Tongue (tissue), 2 donors: ENCODE measurements around the gene GRB10. TPM values are rescaled to one million over a fixed set of nuclear protein-coding genes. Genes with fewer than 3 reads are reported as not detected.

Source experiments
- DNase-seq: peaks from one replicate; pipeline ENCODE4 v3.0.0-alpha.2; 2015
- total RNA-seq: library from RNA; depleted of rRNA; stranded (reverse); fragments of >200 nt; gene quantifications from one replicate; pipeline ENCODE4 v1.2.3, GENCODE V29; 2014

The GRB10 gene
- total RNA-seq, 1 donor from 2014 or later = 28.5 TPM

DNA sequence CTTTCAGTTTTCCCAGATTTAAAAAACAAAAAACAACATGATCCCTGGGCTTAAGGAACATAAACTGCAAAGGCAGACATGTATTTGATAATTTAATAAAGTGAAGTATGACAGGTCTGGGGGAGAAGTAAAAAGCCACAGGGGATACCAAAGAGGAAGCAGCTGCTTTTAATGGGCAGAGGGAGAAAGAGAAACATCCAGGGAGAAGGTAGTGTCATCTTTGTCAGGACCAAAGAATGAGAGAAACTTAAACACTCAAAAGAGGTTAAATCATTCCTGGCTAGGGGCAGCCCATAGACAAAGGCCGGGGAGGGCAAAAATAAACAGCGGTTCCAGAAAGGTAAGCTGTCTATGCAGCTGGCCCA, 94.5 kb downstream of the GRB10 start:
- no peak for DNase-seq

GRCh38 chr7:50687575-50688225, 95.0 kb downstream of the GRB10 start:
- DNase-seq = no peak

GRCh38 chr7:50687096-50687495, 95.6 kb downstream of the GRB10 start:
- DNase-seq = no peak

DNA sequence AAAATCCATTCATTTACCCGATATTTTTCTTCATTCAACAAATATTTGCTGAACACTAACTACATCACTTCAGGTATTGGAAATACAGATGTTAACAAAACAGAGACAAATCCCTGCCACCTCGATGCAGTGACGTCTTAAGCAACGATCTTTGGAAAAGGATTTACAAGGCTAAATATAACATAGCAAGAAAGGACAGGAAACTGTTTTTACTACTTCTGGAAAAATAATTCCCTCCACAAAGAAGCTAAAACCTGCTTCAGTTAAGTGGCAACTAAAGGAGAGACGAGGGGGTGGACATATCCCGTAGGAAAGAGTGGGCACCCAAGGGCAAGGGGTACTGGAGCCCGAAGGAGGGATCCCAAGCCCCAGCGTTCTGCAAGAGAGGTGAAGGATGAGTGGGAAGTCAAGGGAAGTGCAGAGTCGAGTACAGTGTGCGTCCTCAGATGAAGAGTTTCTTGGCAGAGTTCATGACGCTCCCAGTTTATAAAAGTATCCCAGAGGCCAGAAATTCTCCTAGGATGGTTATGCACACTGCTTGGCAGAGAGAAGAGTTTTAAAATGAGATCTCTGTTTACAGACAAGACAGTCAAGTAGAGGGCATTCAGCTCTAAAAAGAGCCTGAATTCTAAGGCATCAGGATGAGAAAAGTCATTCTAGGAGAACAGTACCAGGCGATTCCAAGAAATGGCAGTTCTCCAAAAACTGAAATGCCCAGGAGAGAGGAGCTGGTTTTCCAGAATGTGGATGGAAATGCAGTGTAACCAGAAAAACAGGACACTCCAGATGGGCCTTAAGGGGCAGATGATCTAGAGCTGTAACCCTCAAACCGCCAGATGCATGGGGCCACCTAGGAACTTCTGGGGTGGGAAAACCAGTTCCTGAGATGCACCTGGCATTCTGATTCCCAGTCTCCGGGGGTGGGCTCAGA, 97.3 kb downstream of the GRB10 start:
- DNase-seq = peak; percentile 44

GRCh38 chr7:50684713-50685075, 98.0 kb downstream of the GRB10 start:
- peak; percentile 62 for DNase-seq

GRCh38 chr7:50684011-50684712, 98.5 kb downstream of the GRB10 start:
- DNase-seq = no peak

DNA sequence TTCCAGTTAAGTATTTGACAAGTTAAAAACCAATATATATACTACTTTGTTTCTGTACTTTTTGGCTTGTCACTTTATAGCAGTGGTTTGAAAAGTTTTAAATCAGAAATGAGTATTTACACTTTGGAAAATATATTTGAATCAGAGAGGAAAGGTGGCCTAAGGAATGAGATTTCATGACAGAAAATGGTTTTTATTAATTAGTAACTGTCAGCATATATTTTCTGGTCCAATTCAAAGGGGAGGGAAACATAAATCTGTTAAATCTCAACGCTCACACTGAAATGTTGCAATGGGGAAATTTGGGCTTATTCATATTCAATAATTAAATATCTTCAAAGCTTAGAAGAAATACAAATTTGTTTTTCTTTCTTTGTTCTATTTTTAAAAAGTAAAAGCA, 100.1 kb downstream of the GRB10 start:
- DNase-seq = no peak

DNA sequence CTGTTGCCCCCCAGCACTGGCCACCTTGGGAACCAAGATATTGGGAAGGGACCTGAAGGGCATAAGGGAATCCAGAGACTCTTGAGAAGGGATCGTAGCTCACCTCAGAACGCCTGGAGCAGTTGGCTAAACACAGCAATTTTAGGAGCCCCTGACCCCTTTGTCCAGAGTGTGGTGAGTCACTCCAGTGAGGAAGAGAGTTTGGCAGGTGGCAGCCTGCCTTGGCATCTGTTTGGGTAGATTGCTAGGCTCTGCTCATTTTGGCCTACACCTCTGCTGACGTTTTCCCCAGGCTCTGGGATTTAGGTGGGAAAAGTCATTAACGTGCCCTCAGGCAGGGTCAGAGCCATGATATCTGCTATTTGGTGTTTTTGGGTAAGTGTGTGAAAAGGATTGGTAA, 100.6 kb downstream of the GRB10 start:
- DNase-seq = no peak

DNA sequence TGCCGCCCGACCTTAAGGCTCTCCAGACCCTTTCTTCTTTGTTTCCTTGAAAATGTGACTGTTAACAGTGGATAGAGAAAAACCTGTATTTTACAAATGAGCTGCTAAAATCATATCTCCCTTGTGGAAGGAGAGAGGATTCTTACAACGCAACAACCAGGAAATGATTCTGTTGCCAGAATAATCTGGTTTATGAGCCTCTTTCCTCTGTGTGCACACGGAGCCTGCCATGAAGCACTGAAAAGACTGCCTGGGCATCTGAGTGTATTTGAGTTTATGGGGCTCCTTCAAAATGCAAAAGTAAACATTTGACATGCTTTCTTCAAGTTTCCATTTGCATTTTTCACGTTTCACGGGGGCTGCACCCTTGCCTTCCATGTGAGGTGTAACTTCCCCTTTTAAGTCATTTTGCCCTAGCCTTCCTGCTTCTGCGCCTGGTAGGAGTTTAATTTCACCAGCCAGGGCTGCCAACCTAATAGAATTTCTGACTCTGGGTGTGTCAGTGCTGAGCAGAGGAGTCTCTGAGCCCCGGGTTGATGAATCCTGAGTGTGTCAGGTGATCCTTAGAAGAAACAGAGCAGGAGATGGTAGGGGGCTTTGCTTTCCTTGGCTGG, 101.2 kb downstream of the GRB10 start:
- DNase-seq = no peak

DNA sequence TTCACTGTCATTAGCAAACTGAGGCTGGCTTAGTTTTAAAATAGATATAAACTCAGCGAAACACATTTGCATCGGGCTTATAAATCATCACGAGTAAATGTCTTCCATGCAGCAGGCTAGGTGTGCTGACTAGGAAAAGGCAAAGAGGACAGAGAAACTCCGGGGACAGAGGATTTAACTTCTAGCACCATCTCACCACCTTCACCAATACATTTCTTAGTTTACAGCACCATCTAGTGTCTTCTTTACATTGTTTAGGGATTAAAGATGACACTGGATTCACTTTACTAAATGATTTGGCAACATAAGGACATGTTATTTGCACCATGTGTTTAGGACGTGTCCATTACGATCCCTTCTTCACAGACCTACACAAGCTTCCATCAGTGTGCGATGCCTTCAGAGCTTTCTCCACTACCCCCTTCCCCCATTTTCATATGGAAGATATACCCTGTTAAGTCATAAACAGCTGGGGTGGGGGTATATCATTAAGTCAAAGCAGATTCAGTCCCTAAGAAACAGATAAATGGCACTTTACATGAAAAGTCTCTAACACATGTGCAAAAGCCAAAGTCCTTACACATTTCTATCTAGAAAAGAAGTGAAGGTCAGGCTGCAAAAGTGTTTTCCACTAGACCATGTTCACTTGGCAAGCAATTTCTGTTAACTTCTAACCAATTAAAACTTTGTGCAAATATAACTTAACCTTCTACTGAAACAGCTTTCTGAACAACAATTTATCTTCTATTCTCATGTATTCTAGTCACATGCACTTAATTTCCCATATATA, 103.3 kb downstream of the GRB10 start:
- DNase-seq = peak; percentile 73

DNA sequence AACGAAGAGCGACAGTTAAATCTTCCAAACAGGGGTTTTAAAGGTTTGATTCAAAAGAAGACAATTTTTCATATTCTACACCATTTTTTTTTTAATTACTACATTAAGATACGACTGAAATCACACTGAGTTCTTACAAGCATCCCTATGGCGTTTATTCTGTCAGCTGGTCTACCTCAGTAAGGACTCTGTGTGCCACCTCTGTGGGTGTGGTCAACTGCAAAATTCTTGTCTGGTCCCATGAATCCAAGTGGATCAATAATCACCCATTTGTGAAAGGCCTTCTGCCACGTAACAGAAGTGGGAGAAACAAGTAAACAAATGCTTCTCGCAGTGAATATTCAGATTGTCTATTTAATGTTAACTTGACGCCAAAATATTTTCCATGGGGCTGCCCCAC, 104.1 kb downstream of the GRB10 start:
- no peak for DNase-seq

DNA sequence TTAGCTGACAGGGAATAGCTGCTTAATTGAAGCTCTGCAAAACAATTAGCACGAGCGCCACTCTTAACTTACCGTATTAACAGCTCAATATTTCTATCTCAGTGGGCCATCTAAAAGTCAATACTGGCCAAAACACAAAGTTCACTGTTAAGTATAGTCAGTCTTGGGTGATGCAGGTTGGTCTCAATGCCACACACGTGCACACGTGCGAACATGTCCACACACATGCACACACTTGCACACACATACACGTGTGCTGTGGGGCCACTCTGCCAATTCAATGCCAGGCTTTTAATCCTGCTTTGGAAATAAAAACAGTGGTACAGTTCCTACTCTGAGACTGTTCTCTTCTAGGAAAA, 105.1 kb downstream of the GRB10 start:
- DNase-seq = no peak

- DNase-seq = no peak
Measured at GRCh38 chr7:50676740-50677637, 105.7 kb downstream of the GRB10 start.

GRCh38 chr7:50676079-50676478, 106.6 kb downstream of the GRB10 start:
- no peak for DNase-seq

DNA sequence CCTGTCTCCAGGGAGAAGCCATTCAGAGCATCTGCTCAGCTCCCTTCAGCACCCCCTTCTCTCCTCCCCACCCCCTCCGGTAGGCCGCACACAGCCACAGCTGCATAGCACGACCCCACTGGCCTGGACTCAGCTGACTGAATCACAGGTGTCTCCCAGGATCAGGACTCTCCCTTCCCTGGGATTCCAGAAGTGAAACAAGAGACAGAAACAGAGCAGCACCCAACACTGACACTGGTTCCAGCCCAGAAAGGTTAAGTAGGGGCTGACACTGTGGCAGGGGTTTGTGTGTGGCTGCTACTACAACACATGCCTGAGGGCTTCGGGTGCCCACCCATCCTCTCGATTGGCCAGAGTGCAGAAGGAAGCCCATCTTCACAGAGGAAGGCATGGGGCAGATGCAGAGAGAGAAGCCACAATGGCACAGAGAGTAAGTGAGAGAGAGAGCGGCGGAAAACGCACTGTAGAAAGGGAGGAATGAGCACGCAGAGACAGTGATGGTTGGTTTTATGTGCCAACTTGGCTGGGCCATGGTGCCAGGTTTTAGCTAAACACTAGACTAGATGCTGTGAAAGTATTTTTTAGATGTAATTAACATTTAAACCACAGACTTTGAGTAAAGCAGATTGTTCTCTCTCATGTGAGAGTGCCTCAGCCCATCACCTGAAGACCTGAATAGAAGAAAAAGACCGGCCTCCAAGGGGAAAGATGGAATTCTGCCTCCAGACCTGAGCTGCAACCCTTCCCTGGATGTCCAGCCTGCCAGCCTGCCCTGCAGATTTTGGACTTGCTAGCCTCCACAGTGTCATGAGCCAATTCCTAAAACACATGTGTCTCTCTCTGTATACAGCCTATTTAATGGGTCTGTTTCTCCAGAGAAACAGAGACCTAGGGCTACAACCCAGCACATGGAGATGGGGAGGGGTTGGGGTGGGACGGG, 107.5 kb downstream of the GRB10 start:
- no peak for DNase-seq

GRCh38 chr7:50674299-50674698, 108.4 kb downstream of the GRB10 start:
- no peak for DNase-seq

DNA sequence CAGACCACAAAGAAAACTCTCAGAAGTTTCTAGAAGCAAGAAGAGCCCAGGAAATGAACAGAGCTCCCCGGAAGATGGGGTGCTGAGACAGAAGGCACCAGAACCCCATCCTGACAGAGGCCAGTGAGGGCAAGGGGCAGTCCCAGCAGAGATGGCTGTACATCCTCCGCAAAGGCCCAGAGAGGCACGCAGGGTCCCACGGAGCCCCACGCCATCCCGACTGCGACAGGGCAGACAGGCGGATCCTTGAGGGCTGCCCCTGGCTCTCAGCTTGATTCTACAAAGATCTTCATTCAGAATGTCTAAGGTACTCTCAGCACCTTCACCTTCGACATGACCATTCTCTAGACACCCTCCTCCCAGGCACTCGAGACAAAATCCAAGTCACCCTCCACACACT, 109.6 kb downstream of the GRB10 start:
- no peak for DNase-seq

DNA sequence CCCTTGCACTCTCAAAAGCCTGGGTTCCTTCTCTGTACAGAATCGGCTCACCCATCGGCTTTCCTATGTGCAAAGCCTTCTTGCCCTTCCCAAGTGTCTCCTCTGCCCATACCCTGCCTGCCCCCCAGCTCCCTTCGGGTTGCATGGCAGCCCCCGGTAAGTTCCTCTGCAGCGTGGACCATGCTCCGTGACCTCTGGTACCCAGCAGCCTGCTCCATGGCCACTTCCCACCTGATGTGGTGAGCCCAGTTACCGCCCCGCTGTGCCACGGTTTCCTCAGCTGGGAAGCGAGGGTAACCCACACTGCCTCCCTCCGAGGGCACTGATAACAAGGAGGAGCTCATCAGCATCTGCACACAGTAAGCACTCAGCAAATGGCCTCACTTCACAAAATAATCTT, 110.7 kb downstream of the GRB10 start:
- no peak for DNase-seq

GRCh38 chr7:50671386-50671785, 111.3 kb downstream of the GRB10 start:
- DNase-seq = no peak

DNA sequence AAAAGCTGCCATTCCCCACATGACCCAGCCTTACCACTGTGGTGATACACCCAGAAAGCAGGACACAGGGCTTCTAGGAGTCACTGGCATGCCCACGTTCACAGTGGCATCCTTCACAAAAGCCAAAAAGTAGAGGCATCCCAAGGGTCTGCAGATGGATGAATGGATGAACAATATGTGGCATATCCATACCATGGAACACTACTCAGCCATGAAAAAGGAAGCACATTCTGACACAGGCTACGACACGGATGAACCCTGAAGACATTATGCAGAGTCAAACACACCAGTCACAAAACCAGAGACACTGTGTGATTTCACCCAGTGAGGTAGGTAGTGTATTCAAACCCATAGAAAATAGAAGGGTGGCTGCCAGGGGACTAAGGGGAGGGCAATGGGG, 112.8 kb downstream of the GRB10 start:
- no peak for DNase-seq
